Ishikawa (cell line): Measurements from ENCODE around the gene HTRA1.

Experiments
- CEBPB ChIP-seq: IDR thresholded peaks from 2 replicates; pipeline ENCODE4 v1.6.1; 2012
- CREB1 ChIP-seq: IDR thresholded peaks from 2 replicates; pipeline ENCODE4 v1.6.1; 2012; ENCODE audit warnings: low read depth
- EGR1 ChIP-seq: IDR thresholded peaks from 2 replicates; pipeline ENCODE4 v1.6.1; 2012
- EP300 ChIP-seq: IDR thresholded peaks from 2 replicates; pipeline ENCODE4 v1.6.1; 2012; ENCODE audit warnings: borderline replicate concordance
- FOXM1 ChIP-seq: IDR thresholded peaks from 2 replicates; pipeline ENCODE4 v1.6.1; 2012; ENCODE audit warnings: low read depth, borderline replicate concordance
- MAX ChIP-seq: IDR thresholded peaks from 2 replicates; pipeline ENCODE4 v1.6.1; 2012
- NFIC ChIP-seq: IDR thresholded peaks from 2 replicates; pipeline ENCODE4 v1.6.1; 2012
- RAD21 ChIP-seq: IDR thresholded peaks from 2 replicates; pipeline ENCODE4 v1.6.1; 2012; ENCODE audit warnings: low read depth
- TAF1 ChIP-seq: IDR thresholded peaks from 2 replicates; pipeline ENCODE4 v1.6.1; 2012; ENCODE audit warnings: low read depth, mild to moderate bottlenecking
- TCF12 ChIP-seq: IDR thresholded peaks from 2 replicates; pipeline ENCODE4 v1.6.1; 2012; ENCODE audit warnings: low read depth
- TEAD4 ChIP-seq: IDR thresholded peaks from 2 replicates; pipeline ENCODE4 v1.6.1; 2012
- YY1 ChIP-seq: IDR thresholded peaks from 2 replicates; pipeline ENCODE4 v1.6.1; 2012; ENCODE audit warnings: low read depth
- ZBTB7A ChIP-seq: IDR thresholded peaks from 2 replicates; pipeline ENCODE4 v1.6.1; 2012; ENCODE audit warnings: low read depth
- TF ChIP-seq, protein P1 (sequence below): IDR thresholded peaks from 2 replicates; pipeline ENCODE4 v1.6.1; 2012; ENCODE audit warnings: low read depth, mild to moderate bottlenecking
- TF ChIP-seq, protein P2 (sequence below): IDR thresholded peaks from 2 replicates; pipeline ENCODE4 v1.6.1; 2012

The HTRA1 gene

GRCh38 chr10:122485670-122486069 is 24.3 kb downstream of the HTRA1 start:
- TF ChIP-seq EGR1 (no peak), FOXM1 (no peak), MAX (no peak), ZBTB7A (no peak), YY1 (no peak), CREB1 (no peak), TEAD4 (no peak)
- TF ChIP-seq, protein P1, sequence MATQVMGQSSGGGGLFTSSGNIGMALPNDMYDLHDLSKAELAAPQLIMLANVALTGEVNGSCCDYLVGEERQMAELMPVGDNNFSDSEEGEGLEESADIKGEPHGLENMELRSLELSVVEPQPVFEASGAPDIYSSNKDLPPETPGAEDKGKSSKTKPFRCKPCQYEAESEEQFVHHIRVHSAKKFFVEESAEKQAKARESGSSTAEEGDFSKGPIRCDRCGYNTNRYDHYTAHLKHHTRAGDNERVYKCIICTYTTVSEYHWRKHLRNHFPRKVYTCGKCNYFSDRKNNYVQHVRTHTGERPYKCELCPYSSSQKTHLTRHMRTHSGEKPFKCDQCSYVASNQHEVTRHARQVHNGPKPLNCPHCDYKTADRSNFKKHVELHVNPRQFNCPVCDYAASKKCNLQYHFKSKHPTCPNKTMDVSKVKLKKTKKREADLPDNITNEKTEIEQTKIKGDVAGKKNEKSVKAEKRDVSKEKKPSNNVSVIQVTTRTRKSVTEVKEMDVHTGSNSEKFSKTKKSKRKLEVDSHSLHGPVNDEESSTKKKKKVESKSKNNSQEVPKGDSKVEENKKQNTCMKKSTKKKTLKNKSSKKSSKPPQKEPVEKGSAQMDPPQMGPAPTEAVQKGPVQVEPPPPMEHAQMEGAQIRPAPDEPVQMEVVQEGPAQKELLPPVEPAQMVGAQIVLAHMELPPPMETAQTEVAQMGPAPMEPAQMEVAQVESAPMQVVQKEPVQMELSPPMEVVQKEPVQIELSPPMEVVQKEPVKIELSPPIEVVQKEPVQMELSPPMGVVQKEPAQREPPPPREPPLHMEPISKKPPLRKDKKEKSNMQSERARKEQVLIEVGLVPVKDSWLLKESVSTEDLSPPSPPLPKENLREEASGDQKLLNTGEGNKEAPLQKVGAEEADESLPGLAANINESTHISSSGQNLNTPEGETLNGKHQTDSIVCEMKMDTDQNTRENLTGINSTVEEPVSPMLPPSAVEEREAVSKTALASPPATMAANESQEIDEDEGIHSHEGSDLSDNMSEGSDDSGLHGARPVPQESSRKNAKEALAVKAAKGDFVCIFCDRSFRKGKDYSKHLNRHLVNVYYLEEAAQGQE, result no peak
- TF ChIP-seq, protein P2, sequence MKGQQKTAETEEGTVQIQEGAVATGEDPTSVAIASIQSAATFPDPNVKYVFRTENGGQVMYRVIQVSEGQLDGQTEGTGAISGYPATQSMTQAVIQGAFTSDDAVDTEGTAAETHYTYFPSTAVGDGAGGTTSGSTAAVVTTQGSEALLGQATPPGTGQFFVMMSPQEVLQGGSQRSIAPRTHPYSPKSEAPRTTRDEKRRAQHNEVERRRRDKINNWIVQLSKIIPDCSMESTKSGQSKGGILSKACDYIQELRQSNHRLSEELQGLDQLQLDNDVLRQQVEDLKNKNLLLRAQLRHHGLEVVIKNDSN, result no peak

GRCh38 chr10:122486406-122487080 is 25.2 kb downstream of the HTRA1 start:
- no peak for TF ChIP-seq FOXM1
- no peak for TF ChIP-seq YY1
- no peak for TF ChIP-seq TEAD4
- TF ChIP-seq, protein P2, result no peak
- TF ChIP-seq CREB1, result no peak
- no peak for TF ChIP-seq MAX
- no peak for TF ChIP-seq EP300
- TF ChIP-seq CEBPB, result no peak
- TF ChIP-seq TAF1, result no peak
- TF ChIP-seq NFIC, result no peak
- TF ChIP-seq RAD21, result no peak
- no peak for TF ChIP-seq EGR1
- TF ChIP-seq ZBTB7A, result no peak
- no peak for TF ChIP-seq TCF12
- TF ChIP-seq, protein P1, result no peak

DNA sequence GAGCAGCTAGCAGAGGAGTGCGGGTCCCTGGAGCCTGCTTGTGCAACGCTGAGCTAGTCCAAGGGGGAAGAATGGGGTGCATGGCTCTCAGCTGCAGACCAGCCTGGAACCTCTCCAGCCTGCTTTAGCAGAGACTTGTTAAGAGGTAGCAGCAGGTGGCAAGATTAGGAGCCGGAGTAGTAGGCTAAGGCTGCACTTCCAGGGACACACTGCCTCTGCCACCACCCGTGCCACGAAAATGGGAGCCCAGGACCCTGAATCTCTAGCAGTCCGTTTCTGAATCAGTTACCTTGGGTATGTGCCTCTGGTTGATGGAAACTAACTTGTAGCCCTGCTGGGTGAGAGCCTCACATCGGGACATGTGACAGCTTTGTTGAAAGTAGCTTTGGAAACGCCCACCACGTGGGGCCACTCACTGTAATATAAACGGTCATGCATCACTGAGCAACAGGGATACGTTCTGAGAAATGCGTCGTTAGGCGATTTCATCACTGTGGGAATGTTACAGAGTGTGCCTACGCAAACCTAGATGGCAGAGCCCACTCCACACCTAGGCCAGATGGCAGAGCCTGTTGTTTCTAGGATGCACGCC is 25.9 kb downstream of the HTRA1 start:
- TF ChIP-seq ZBTB7A (no peak), TEAD4 (no peak), CREB1 (no peak), RAD21 (no peak), MAX (peak; percentile 88), CEBPB (no peak)
- TF ChIP-seq, protein P2, result peak; percentile 81

DNA sequence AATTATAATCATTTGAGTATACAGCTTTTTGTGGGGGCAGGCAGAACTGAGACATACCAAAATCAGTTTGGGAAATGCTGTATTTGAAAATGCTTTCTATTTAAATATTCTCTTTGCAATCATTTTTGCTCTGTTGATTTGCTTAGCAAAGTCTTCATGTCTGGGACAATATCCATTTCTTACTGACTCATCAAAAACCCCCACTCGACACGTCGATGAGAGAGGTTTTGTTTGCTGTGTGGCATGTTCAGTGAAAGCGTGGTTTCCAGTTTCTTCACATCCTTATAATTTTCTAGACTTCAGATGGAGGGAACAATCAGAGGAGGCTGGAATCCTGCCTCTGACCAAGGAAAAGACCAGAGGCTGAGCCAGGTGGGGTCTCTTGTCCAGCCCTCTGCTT is 28.9 kb downstream of the HTRA1 start:
- TF ChIP-seq MAX, result no peak
- no peak for TF ChIP-seq NFIC
- no peak for TF ChIP-seq ZBTB7A
- no peak for TF ChIP-seq CEBPB
- TF ChIP-seq EP300, result no peak
- TF ChIP-seq, protein P2, result no peak
- TF ChIP-seq, protein P1, result no peak
- TF ChIP-seq TEAD4, result no peak
- TF ChIP-seq TCF12, result no peak
- no peak for TF ChIP-seq RAD21
- TF ChIP-seq YY1, result no peak
- no peak for TF ChIP-seq FOXM1
- TF ChIP-seq EGR1, result no peak
